ACHN (cell line): Measurements from ENCODE around the gene ARHGAP26.

Source experiments
- DNase-seq: peaks from one replicate; pipeline ENCODE4 v3.0.0-alpha.2; 2015
- in situ Hi-C: cut with HindIII; loops from 2 replicates; pipeline ENCODE4 v1.10.0; 2017; ENCODE audit warnings: low sequenced_read_pairs, low pct_ligation_motif_present, low pct_unique_long_range_greater_than_20kb

Gene ARHGAP26

DNA sequence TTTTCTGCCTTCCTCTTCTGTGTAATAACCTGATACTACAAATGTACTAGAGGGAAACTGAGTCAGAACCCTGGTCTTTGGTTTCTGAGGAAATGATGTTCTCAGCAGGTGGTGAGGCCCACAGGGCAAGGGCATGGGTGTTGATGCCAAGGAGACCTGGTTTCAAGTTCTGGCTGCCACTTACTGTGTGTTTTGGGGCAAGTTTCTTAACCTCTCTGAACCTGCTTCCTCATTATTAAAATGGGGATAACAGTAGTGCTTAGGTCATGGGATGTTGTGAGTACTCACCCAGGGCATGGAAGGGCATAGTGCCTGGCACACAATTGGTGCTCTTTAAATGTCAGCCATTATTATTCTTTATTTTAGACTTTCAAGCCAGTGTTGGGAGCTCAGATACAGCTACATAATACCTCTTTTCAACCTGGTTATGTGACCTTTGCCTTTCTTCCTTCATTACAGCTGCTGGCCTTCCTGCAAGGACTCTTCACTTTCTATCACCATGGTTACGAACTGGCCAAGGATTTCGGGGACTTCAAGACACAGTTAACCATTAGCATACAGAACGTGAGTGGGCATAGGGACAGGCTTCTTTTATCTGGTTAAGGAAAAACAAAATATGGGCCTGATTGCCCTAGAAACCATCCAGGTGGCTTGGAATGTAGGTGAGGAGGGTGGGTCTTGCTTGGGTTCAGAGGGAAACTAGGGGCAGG, 131.5 kb downstream of the ARHGAP26 start:
- in situ Hi-C loops: no loop called here
- no peak for DNase-seq

DNA sequence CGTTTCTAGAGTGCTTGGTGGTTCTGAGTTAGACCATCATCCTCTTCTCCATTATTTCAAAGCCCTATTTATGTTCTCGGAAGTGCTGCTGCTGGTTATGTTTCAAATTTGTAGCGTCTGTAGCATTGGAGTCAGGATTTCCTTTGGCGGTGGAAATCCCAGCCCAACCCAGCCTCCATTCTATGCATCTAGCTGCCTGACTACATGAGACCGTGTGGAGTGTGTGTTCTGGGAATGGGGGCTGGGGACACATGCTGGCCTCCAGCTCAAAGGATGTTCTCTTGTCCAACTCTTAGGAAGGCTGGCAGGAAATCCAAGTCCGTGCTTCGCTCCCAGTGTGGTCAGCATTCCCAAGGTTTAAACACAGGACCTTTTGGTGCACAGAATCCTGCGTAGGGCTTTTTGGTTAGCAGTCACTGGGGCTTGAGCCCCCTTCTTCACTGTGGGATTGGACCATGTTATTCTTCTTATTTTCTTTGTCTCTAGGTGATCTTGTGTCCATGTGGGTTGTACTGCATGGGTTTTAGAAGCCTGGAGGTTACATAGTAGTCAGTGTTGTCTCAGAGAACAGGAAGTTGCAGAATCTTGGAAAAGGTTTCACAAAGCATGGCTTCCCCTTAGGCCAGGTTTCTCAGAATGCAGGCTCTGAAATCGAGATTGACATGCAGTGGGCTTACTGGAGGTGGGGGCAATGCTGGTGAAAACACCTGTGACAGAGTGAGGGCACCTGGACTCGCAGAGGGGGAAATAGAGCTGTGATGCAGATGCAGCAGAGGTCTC, 132.2 kb downstream of the ARHGAP26 start:
- DNase-seq: no peak

DNA sequence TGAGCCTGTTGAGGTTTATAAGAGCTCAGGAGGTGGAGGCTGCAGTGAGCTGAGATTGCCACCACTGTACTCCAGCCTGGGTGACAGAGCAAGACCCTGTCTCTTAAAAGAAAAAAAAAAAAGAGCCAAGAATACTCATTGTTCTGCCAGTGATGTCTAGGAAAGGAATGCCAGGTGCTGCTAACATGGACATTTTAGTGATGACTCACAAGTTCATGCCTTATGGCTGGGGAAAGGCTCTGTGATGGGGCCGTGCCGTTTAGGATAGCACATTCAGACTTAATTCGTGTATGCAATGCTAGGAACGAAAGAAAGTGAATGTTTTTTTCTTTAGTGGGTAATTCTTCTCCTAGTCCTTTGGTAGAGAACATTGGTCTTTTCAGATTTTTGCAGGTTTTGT, 134.2 kb downstream of the ARHGAP26 start:
- DNase-seq: peak; percentile 8
- in situ Hi-C loops: no loop called here

More for the DNA sequence above, 132.2 kb downstream of the ARHGAP26 start:
- in situ Hi-C loops: no loop called here

GRCh38 chr5:142905348-142905747, 135.2 kb downstream of the ARHGAP26 start:
- no peak for DNase-seq
- in situ Hi-C loops: no loop called here

DNA sequence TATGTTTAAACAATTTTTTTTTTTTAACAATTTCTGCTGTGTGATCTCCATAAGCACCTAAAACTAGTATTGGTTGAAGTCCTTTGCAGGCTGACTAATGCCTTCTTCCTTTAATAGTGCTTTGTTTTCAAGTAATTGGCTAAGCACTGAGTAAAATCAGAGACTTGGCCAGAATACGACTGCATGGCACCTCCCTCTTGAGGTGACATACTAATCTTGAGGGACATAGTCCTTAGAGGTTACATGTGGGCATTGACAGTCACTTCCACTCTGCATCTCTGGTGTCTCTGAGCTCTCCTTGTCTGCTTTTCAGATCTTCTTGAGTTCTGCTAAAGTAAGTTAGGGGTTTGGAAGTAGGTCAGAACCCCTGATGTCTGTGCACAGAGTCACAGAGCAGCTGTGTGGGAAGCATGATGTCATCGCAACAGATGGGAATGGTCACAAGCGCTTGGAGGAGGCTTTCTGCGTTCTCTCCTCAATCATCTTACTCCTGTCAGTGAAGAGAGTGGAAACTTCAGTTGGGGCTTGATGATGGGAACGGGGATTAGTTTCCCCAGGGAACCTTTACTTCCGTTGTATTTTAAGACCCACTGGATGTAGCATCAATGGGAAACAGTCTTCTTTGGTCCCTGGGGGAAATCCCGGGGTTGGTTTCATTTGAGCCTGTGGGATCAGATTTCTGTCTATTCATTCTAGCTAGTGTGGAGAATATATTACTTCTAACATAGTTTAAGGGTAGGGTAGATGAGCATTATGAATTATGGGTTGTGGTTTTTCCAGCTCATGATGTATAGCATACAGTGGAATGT, 136.9 kb downstream of the ARHGAP26 start:
- in situ Hi-C loops: no loop called here

GRCh38 chr5:142908659-142909058, 138.5 kb downstream of the ARHGAP26 start:
- in situ Hi-C loops: no loop called here
- DNase-seq: no peak

More for the DNA sequence above, 136.9 kb downstream of the ARHGAP26 start:
- no peak for DNase-seq

DNA sequence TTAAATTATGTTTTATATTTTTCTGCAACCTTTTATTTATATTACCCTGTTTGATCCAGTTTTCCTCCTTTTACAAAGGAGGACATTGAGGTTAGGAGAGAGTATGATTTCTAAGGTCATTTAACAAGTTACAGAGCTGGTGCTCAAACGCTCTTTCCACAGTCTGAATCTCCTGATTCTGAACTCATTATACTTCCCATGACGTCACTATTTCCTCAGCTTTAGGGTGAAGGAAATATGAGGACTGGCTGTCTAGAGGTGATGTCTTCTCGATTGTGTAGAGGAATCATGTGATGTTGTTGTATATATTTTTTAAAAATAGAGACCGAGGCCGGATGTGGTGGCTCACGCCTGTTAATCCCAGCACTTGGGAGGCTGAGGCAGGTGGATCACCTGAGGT, 140.0 kb downstream of the ARHGAP26 start:
- in situ Hi-C loops: no loop called here

DNA sequence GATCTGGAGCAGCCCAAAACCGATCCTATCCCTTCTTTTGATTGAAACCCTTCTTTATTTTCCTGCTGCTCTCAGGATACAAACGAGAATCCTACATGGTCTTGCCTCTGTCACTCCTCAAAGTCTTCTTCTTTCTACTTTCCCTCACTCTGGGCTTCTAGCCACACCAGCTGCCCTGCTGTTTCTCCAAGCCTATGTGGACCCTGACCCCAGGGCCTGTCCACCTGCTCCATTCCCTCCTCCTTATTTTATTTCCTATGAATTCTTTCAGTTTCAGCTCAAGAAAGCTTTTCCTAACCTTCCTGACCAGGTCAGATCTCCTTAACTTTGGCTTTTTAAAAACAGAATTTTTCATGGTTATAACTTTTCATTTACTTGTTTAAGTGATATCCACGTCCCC, 141.0 kb downstream of the ARHGAP26 start:
- in situ Hi-C loops: no loop called here
- no peak for DNase-seq

More for the DNA sequence above, 140.0 kb downstream of the ARHGAP26 start:
- no peak for DNase-seq

- in situ Hi-C loops: no loop called here
- DNase-seq: no peak
These were observed 141.6 kb downstream of the ARHGAP26 start for GRCh38 chr5:142911775-142912174.

GRCh38 chr5:142913728-142914338, 143.7 kb downstream of the ARHGAP26 start:
- in situ Hi-C loops: no loop called here
- no peak for DNase-seq

GRCh38 chr5:142915038-142915437, 144.9 kb downstream of the ARHGAP26 start:
- in situ Hi-C loops: no loop called here
- DNase-seq: no peak

GRCh38 chr5:142915813-142916424, 145.7 kb downstream of the ARHGAP26 start:
- in situ Hi-C loops: no loop called here
- DNase-seq: peak; percentile 35

- in situ Hi-C loops: no loop called here
- no peak for DNase-seq
These were observed 148.9 kb downstream of the ARHGAP26 start for GRCh38 chr5:142918959-142919635.

DNA sequence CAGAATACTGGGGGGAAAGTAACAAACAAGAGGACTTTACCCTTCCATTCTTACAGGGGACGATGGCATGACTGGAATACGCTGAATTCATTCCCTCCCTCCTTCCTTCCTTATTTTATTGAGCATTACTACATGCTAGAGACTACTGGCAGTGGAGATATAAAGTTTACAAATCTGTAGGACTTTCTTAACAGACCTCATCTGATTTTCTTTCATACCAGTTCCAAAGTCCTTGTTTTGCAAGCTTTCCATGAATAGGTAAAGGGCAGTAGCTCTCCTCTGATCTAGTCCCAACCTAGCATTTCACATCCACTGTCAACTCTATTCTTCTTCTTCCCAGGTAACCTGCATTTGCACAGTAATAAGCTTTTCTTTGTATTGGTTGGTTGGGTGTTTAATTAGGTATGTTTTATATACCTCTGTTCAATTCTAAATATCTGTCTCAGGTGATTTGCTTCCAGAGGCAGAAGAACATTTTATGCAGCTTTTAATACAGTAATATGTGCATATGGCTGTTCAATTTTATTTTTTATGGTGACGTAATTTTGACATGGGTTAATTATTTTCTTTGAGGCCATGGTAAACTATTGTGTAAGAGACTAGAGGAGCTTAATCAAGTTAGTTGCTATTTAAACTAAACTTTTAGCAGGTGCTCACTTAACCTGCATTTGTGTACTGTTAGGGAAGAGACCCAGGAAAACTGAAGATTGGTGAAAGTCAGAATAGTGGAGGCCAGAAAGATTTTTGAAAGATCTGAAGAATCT, 150.9 kb downstream of the ARHGAP26 start:
- DNase-seq: no peak
- in situ Hi-C loops: no loop called here

DNA sequence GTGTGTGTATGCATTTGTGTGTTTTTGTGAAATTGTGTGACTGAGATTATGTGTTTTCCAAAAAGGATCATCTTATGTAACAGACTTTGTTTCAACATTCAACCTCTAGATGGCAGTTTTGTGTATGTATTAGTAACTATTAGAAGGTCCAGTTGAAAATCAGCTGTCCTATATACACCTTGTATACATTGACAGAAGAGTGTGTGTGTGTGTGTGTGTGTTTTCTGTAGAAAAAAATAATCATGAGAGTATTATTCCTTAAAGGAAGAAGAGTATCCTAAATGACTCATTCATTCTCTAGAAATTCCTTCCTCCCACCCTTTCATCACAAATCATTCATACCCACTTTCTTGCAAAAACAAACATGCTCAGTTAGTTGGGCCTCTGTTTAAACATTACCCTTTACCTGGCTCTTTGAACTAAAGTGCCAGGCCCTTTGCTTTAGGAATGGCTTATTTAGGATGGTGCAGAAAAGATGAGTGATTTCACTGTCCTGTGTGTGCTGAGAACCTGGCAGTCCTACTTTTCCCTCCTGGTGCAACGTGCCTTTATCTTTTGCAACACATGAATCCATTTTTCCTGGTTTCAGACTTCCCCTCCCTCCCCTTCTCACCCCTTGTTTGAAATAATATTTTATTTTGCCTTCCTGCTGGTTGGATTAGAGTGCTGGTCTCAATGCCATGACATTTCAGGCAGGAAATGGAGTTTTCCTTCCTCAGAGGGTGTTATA, 152.2 kb downstream of the ARHGAP26 start:
- in situ Hi-C loops: no loop called here

DNA sequence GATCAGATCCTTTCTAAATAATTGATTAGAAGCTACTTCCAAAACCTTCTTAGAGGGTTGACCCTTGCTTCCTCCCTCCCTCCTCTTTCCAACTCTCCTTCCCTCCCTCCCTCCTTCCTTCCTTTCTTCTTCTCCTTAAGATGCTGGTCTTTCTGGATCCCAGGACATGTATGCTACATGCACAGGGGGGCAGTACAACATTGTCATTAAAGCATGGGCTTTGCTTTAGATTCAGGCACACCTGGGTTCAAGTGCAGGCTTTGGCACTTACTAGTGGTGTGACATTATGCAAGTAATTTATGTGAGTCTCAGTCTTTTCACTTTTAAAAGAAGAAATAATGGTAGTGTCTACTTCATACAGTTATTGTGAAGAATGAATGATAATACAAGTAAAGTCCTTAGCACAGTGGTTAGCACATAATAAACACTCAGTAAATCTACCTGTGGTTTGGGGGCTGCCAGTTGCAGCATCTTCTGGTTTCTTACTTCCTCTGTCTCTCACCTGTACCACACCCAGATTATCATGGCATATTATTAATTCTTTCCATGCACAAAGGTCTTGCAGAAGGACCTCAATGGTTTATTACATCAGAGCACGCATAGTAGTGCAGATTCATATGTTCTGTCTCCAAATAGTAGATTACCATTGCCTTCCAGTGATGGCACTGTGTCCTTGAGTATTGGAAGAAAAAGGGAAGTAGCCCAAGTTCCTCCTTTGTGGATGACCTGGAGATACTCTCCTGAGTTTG, 154.1 kb downstream of the ARHGAP26 start:
- DNase-seq: peak; percentile 1
- in situ Hi-C loops: no loop called here

More for the DNA sequence above, 152.2 kb downstream of the ARHGAP26 start:
- DNase-seq: peak; percentile 47
